ENCODE measurements around the gene PGLYRP4.

Gene PGLYRP4

DNA sequence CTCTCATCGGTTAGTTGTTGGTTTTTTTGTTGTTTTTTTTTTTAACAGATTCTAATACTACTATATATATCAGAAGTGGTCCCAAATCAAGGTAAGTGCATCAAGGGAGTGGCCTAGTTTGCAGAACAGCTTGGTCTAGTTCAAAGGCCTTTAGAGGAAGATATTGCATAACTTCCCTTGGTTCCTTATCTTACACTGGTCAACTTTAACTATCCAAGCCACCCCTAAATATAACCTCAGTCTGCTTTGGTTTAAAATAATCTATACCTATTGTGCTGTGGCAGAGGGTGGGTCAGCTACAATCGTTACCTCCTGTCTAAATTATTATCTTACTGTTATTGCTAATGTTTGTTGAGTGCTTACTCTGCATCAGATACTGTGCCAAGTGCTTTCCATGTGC is 19.9 kb upstream of the PGLYRP4 start:
- H3K4me3 ChIP-seq (ENCODE audit: low read depth, low read length) = no peak overlapping the region
- no peak for TF ChIP-seq CTCF (IDR thresholded peaks at IDR 0.05; ENCODE audit: low read depth, low read length)
- in situ Hi-C loops (cut with HindIII; ENCODE audit: low sequenced_read_pairs) = no loop called here
- no peak for DNase-seq (ENCODE audit: low read depth, low spot score)

DNA sequence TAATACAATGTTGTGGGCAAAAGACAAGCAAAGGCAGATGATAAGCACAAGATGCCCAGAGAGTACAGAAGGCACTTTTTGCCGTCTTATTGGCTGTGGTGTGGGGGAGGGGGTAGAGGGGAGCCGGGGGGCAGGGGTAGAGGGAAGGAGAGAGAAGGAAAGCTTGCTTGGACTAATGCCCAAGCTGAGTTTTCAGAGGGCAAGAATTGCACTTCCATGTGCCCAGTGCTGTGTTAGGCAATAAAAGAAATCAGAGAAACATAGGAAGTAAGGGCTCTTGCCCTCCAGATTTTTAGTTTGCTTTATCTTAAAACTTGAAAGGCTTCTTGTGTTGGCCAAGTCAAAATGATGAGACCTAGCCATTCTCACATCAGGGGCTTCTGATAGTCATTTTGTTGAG is 18.4 kb upstream of the PGLYRP4 start:
- in situ Hi-C loops (cut with HindIII; ENCODE audit: low sequenced_read_pairs) = no loop called here
- no peak for DNase-seq (ENCODE audit: low read depth, low spot score)
- TF ChIP-seq CTCF (IDR thresholded peaks at IDR 0.05; ENCODE audit: low read depth, low read length) = no peak
- H3K4me3 ChIP-seq (ENCODE audit: low read depth, low read length) = no peak overlapping the region

GRCh38 chr1:153366261-153366660 is 17.6 kb upstream of the PGLYRP4 start:
- no peak for TF ChIP-seq CTCF (IDR thresholded peaks at IDR 0.05; ENCODE audit: low read depth, low read length)
- DNase-seq (ENCODE audit: low read depth, low spot score) = no peak

GRCh38 chr1:153365696-153366095 is 17.1 kb upstream of the PGLYRP4 start:
- no peak for TF ChIP-seq CTCF (IDR thresholded peaks at IDR 0.05; ENCODE audit: low read depth, low read length)
- in situ Hi-C loops (cut with HindIII; ENCODE audit: low sequenced_read_pairs) = no loop called here
- H3K4me3 ChIP-seq (ENCODE audit: low read depth, low read length) = no peak overlapping the region
- DNase-seq (ENCODE audit: low read depth, low spot score) = no peak

More at GRCh38 chr1:153366261-153366660, 17.6 kb upstream of the PGLYRP4 start:
- in situ Hi-C loops (cut with HindIII; ENCODE audit: low sequenced_read_pairs) = no loop called here
- no peak overlapping the region for H3K4me3 ChIP-seq (ENCODE audit: low read depth, low read length)

DNA sequence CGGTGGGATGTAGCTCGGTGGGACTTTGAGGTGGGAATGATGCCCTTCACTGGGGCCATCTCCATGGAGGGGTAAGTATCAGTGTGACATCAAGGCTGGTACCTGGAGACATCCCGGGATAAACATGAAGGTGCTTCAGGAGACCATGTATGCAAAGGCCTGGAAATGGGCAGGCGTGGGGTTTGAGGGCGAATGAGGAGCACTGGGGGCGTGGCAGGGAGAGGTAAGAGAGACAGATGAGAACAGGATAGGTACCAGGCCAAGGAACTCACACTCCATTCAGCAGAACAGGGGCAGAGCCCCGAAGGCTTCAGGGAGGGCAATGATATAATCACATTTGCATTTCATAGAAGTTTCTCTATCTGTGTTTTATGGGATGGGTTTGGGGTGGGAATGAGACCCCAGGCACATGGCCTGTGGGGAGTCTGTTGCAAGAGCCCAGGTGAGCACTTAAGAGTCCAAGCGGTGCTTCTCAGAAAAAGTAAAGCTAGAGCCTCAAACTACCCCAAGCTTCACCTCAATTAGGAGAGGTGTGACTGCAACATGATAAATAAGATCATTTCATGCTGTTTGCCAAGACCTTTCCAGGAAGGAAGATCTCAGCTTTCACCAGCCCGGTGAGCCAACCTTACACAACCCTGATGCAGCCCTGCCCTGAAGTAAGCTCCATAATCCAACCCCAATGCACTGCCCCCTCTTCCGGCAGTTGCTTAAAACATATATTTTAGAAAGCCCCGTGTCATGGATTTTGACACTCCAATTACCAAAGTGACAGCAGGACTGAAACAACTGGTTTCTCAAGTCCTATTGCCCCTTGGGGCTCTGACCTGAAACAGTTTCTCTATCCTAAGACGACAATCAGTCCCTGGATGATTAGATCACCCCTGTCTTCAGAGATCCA is 16.4 kb upstream of the PGLYRP4 start:
- TF ChIP-seq CTCF (IDR thresholded peaks at IDR 0.05; ENCODE audit: low read depth, low read length) = no peak
- H3K4me3 ChIP-seq (ENCODE audit: low read depth, low read length) = no peak overlapping the region
- no peak for DNase-seq (ENCODE audit: low read depth, low spot score)
- in situ Hi-C loops (cut with HindIII; ENCODE audit: low sequenced_read_pairs) = no loop called here

DNA sequence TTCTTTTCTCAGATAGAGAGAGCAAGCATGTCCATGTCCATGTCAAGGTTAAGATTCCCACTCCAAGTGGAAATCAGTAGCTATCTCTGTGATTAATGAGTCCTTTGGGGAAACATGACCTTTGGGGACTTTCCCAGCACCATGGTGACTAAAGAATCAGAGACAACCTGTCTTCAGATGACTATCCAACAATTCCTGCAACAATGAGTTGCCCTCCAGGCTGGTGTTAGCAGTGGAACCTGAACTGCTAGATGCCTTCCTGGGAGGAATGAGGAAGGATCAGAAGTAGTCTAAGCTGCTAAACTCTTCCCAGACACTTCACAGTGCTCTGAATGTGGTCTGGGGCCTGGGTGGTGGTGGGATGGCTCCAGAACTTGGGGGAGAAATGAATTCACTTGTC is 15.5 kb upstream of the PGLYRP4 start:
- in situ Hi-C loops (cut with HindIII; ENCODE audit: low sequenced_read_pairs) = no loop called here
- no peak overlapping the region for H3K4me3 ChIP-seq (ENCODE audit: low read depth, low read length)
- TF ChIP-seq CTCF (IDR thresholded peaks at IDR 0.05; ENCODE audit: low read depth, low read length) = no peak
- DNase-seq (ENCODE audit: low read depth, low spot score) = no peak

All from astrocyte of the spinal cord (primary cell).